Caco-2 (cell line): Measurements from ENCODE around the gene ZBTB38. TPM values are rescaled to one million over a fixed set of nuclear protein-coding genes. Genes with fewer than 3 reads are reported as not detected.

ENCODE experiments used
- BruUV-seq: library from RNA; stranded (reverse); fragments of 400-500 nt; replicated peaks from 2 replicates; lab custom pipeline; 2021; lab: Mats Ljungman, UMichigan
- CTCF ChIA-PET: fragments of 300-600 bp; sonication (Branson Sonifier 250); formaldehyde crosslinking; loops from one replicate; lab custom pipeline; 2022; ENCODE audit warnings: antibody characterized with exemption; lab: Charles Lee
- POLR2A ChIA-PET: fragments of 300-600 bp; sonication (Branson Sonifier 250); formaldehyde crosslinking; loops from one replicate; lab custom pipeline; 2022; ENCODE audit warnings: antibody characterized with exemption; lab: Charles Lee
- DNase-seq, 2 experiments: peaks; one replicate each; pipeline versions ENCODE4 v3.0.0 to v3.0.0-alpha.2; 2020 to 2022
- H3K27me3 ChIP-seq: replicated peaks from 2 replicates; pipeline ENCODE4 v1.6.0; 2011; ENCODE audit warnings: low read length; ENCODE audit not compliant: control insufficient read depth, insufficient read depth
- H3K36me3 ChIP-seq: 2 replicates; pipeline ENCODE4 v1.5.1; 2011; ENCODE audit warnings: low read length; ENCODE audit not compliant: control insufficient read depth, insufficient read depth
- H3K4me1 ChIP-seq: fragments of 250-450 bp; sonication (Bioruptor Pico); 2 replicates; pipeline ENCODE4 v1.5.1; 2020; ENCODE audit warnings: mild to moderate bottlenecking
- H3K4me3 ChIP-seq: 2 replicates; pipeline ENCODE4 v1.5.1; 2011; ENCODE audit warnings: low read depth, mild to moderate bottlenecking, control low read depth, low read length
- H3K9me3 ChIP-seq: fragments of 250-450 bp; sonication (Bioruptor Pico); 2 replicates; pipeline ENCODE4 v1.5.1; 2020; ENCODE audit warnings: mild to moderate bottlenecking, moderate library complexity
- H3K27ac Mint-ChIP-seq: one replicate; pipeline ENCODE4 v1.8.0; 2022; ENCODE audit warnings: mixed read lengths; ENCODE audit not compliant: unreplicated experiment
- H3K27me3 Mint-ChIP-seq: one replicate; pipeline ENCODE4 v1.8.0; 2022; ENCODE audit warnings: mixed read lengths; ENCODE audit not compliant: insufficient read depth, unreplicated experiment
- H3K36me3 Mint-ChIP-seq: one replicate; pipeline ENCODE4 v1.8.0; 2022; ENCODE audit warnings: mild to moderate bottlenecking, mixed read lengths; ENCODE audit not compliant: insufficient read depth, unreplicated experiment
- H3K4me1 Mint-ChIP-seq: one replicate; pipeline ENCODE4 v1.8.0; 2022; ENCODE audit warnings: low read depth, mixed read lengths; ENCODE audit not compliant: unreplicated experiment
- H3K4me3 Mint-ChIP-seq: one replicate; pipeline ENCODE4 v1.8.0; 2022; ENCODE audit warnings: mild to moderate bottlenecking, moderate library complexity, mixed read lengths; ENCODE audit not compliant: unreplicated experiment
- H3K9me3 Mint-ChIP-seq: one replicate; pipeline ENCODE4 v1.8.0; 2022; ENCODE audit warnings: mixed read lengths; ENCODE audit not compliant: unreplicated experiment
- intact Hi-C: fragments of 100-400 bp; cut with micrococcal nuclease; formaldehyde crosslinking; loops from one replicate; pipeline ENCODE4 v1.10.0; 2022; ENCODE audit not compliant: unreplicated experiment
- total RNA-seq: library from RNA; stranded (reverse); gene quantifications from 2 replicates; pipeline ENCODE4 v1.2.3, GENCODE V29; 2022
- TF ChIP-seq, protein P1 (sequence below), 2 experiments: fragments of 200-600 bp in 1 of 2; IDR thresholded peaks; 1 replicate in 1 of 2; 2 replicates in 1 of 2; pipeline versions ENCODE4 v1.5.1 to v1.8.0; 2011 to 2022; ENCODE audit warnings: antibody characterized with exemption in 1 of 2, control low read depth in 1 of 2, inconsistent platforms in 1 of 2, low read depth in 1 of 2, low read length in 1 of 2, mild to moderate bottlenecking in 1 of 2, moderate library complexity in 1 of 2; ENCODE audit not compliant: insufficient read depth in 1 of 2, severe bottlenecking in 1 of 2, unreplicated experiment in 1 of 2

Gene ZBTB38
- total RNA-seq, 1 experiment from 2014 or later = 74.1 TPM

DNA sequence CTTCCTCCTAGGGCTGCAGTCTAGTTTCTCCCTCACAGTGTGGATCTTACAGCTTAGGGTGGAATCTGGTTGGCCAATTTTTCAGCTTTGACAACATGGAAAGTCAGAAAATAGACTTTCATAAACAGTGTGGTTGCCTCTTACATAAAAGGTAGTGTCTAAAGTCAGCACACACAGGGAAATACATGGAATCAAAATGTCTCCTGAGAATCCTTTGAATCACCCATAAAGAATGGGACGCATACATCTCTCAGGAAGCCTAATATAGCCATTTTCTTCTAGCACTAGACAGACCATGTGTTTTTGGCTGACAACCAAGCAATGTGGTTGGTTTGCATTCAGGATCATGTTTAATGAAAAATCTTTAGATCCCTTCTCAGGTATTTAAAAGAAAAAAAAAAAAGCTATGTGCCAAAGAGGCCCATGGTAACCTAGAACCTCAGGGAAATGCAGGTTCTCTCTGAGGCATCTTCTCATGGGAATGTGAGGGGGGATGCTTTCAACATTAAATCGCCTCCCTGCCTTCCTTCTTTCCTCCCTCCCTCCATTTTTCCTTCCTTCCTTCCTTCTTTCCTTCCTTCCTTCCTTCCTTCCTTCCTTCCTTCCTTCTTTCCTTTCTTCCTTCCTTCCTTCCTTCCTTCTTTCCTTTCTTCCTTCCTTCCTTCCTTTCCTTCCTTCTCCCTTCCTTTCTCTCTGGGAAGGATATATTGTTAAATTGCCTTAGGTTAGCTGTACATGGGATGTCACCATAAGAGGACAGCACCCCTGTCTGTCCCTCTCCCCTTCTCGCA is 34.3 kb upstream of the ZBTB38 start:
- ChIA-PET CTCF (no interaction called here), POLR2A (interaction anchor here (0.6 kb wide), 1 partner anchor 69 kb away, joined by 3 read pairs; no protein-coding TSS in a partner anchor)
- TF ChIP-seq, protein P1, sequence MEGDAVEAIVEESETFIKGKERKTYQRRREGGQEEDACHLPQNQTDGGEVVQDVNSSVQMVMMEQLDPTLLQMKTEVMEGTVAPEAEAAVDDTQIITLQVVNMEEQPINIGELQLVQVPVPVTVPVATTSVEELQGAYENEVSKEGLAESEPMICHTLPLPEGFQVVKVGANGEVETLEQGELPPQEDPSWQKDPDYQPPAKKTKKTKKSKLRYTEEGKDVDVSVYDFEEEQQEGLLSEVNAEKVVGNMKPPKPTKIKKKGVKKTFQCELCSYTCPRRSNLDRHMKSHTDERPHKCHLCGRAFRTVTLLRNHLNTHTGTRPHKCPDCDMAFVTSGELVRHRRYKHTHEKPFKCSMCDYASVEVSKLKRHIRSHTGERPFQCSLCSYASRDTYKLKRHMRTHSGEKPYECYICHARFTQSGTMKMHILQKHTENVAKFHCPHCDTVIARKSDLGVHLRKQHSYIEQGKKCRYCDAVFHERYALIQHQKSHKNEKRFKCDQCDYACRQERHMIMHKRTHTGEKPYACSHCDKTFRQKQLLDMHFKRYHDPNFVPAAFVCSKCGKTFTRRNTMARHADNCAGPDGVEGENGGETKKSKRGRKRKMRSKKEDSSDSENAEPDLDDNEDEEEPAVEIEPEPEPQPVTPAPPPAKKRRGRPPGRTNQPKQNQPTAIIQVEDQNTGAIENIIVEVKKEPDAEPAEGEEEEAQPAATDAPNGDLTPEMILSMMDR (IDR thresholded peaks at IDR 0.05; ENCODE audit: insufficient read depth in 1 of 2, low read depth in 1 of 2, low read length in 1 of 2, severe bottlenecking in 1 of 2, unreplicated experiment in 1 of 2) = no peak
- Histone ChIP-seq H3K9me3 (no peaks in the 10 kb centered on the region), H3K27me3 (no peaks in the 10 kb centered on the region), H3K4me1 (peaks cover 47% of the 10 kb centered on the region), H3K4me3 (no peak overlapping the region), H3K36me3 (no peaks in the 10 kb centered on the region)
- Mint-ChIP-seq H3K9me3 (peaks cover 10% of the 10 kb centered on the region), H3K27ac (peak overlapping the region; percentile 3), H3K27me3 (no peaks in the 10 kb centered on the region), H3K4me1 (peaks cover 31% of the 10 kb centered on the region), H3K36me3 (no peaks in the 10 kb centered on the region), H3K4me3 (no peak overlapping the region)
- DNase-seq = no peak
- no TSS peak for BruUV-seq
- intact Hi-C loops = loop anchor here (2.0 kb wide), 1 partner anchor 27 kb away; no protein-coding TSS in a partner anchor

DNA sequence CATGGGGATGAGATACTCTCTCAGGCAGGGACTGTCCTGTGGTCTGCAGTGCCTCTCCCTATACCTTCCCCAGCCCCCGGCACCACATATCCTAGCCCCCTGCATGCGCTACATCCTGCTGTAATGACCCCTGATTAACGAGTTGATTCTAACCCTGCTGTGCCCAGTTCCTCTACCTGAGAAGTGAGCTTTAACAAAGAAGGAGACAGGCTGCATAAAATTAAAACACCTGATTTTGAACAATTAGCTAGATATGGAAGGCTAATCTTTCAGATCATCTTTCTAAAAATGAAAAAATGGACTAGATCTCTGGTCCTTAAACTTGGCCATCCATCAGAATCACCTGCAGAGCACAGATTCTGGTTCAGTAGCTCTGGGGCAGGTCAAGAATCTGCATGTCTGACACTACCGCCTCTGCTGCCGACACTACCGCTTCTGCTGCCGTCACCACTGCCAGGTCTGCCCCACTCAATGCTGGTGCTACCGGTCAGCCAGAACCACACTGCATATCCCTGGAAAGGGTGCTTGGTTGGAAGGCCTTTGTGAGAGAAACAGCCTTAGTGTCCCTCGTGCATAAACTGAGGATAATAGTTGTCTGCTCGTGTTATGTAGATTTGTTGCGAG is 33.6 kb upstream of the ZBTB38 start:
- no TSS peak for BruUV-seq
- H3K4me1 Mint-ChIP-seq = peaks cover 28% of the 10 kb centered on the region
- CTCF ChIA-PET = no interaction called here

GRCh38 chr3:141335531-141336061 is 32.7 kb upstream of the ZBTB38 start:
- Mint-ChIP-seq H3K4me1 (peaks cover 28% of the 10 kb centered on the region), H3K27me3 (no peaks in the 10 kb centered on the region)
- POLR2A ChIA-PET = interaction anchor here (0.5 kb wide), 1 partner anchor 11 kb away, joined by 6 read pairs; no protein-coding TSS in a partner anchor

More for the DNA sequence above, 33.6 kb upstream of the ZBTB38 start:
- H3K9me3 ChIP-seq = no peaks in the 10 kb centered on the region
- POLR2A ChIA-PET = interaction anchor here (0.6 kb wide), 1 partner anchor 68 kb away, joined by 3 read pairs; no protein-coding TSS in a partner anchor
- H3K4me3 ChIP-seq = no peak overlapping the region
- H3K4me3 Mint-ChIP-seq = no peak overlapping the region
- DNase-seq = no peak
- no peaks in the 10 kb centered on the region for H3K36me3 Mint-ChIP-seq
- peaks cover 47% of the 10 kb centered on the region for H3K4me1 ChIP-seq
- no peaks in the 10 kb centered on the region for H3K27me3 ChIP-seq
- intact Hi-C loops = no loop called here
- TF ChIP-seq, protein P1 (IDR thresholded peaks at IDR 0.05; ENCODE audit: insufficient read depth in 1 of 2, low read depth in 1 of 2, low read length in 1 of 2, severe bottlenecking in 1 of 2, unreplicated experiment in 1 of 2) = no peak
- peaks cover 10% of the 10 kb centered on the region for H3K9me3 Mint-ChIP-seq
- H3K27ac Mint-ChIP-seq = peak overlapping the region; percentile 3
- no peaks in the 10 kb centered on the region for H3K36me3 ChIP-seq
- H3K27me3 Mint-ChIP-seq = no peaks in the 10 kb centered on the region

More at GRCh38 chr3:141335531-141336061, 32.7 kb upstream of the ZBTB38 start:
- no TSS peak for BruUV-seq
- Histone ChIP-seq H3K27me3 (no peaks in the 10 kb centered on the region), H3K9me3 (no peaks in the 10 kb centered on the region), H3K4me3 (no peak overlapping the region), H3K4me1 (peaks cover 42% of the 10 kb centered on the region), H3K36me3 (no peaks in the 10 kb centered on the region)
- Mint-ChIP-seq H3K4me3 (no peak overlapping the region), H3K9me3 (peaks cover 10% of the 10 kb centered on the region), H3K27ac (no peak overlapping the region), H3K36me3 (no peaks in the 10 kb centered on the region)
- TF ChIP-seq, protein P1 (IDR thresholded peaks at IDR 0.05; ENCODE audit: insufficient read depth in 1 of 2, low read depth in 1 of 2, low read length in 1 of 2, severe bottlenecking in 1 of 2, unreplicated experiment in 1 of 2) = no peak
- no peak for DNase-seq
- CTCF ChIA-PET = no interaction called here
- intact Hi-C loops = no loop called here
